H9 (cell line): ENCODE results near the gene ENPP6. TPM values are rescaled to one million over a fixed set of nuclear protein-coding genes. Genes with fewer than 3 reads are reported as not detected.

Experiments used
- DNase-seq: peaks from one replicate; pipeline ENCODE4 v3.0.0-alpha.2; 2017
- H2AFZ ChIP-seq: one replicate; pipeline ENCODE4 v1.6.1; 2013; ENCODE audit warnings: mild to moderate bottlenecking, low read length, control low read depth, moderate library complexity
- H2AK5ac ChIP-seq: 2 replicates; pipeline ENCODE4 v1.6.1; 2013; ENCODE audit warnings: low read length, control low read depth, mixed read lengths; ENCODE audit not compliant: insufficient read length
- H2BK120ac ChIP-seq: one replicate; pipeline ENCODE4 v1.6.1; 2013; ENCODE audit warnings: low read depth, mild to moderate bottlenecking, low read length, control low read depth, inconsistent platforms; ENCODE audit not compliant: poor library complexity, severe bottlenecking
- H2BK12ac ChIP-seq: 2 replicates; pipeline ENCODE4 v1.6.1; 2013; ENCODE audit warnings: low read length, control low read depth, mixed read lengths, low read depth; ENCODE audit not compliant: insufficient read length
- H2BK15ac ChIP-seq: 2 replicates; pipeline ENCODE4 v1.6.1; 2013; ENCODE audit warnings: low read depth, low read length, control low read depth
- H2BK20ac ChIP-seq: one replicate; pipeline ENCODE4 v1.6.1; 2013; ENCODE audit warnings: low read depth, mild to moderate bottlenecking, low read length, control low read depth, inconsistent platforms; ENCODE audit not compliant: poor library complexity, severe bottlenecking
- H2BK5ac ChIP-seq: 2 replicates; pipeline ENCODE4 v1.6.1; 2013; ENCODE audit warnings: low read length, control low read depth, mixed read lengths; ENCODE audit not compliant: insufficient read length
- H3K14ac ChIP-seq: 2 replicates; pipeline ENCODE4 v1.6.1; 2013; ENCODE audit warnings: low read length, control low read depth; ENCODE audit not compliant: insufficient read depth
- H3K18ac ChIP-seq: 2 replicates; pipeline ENCODE4 v1.6.1; 2013; ENCODE audit warnings: low read depth, mild to moderate bottlenecking, mixed read lengths, low read length, control low read depth; ENCODE audit not compliant: insufficient read length
- H3K23ac ChIP-seq: 2 replicates; pipeline ENCODE4 v1.6.1; 2013; ENCODE audit warnings: low read length, control low read depth, mixed read lengths, low read depth; ENCODE audit not compliant: insufficient read length
- H3K23me2 ChIP-seq: 2 replicates; pipeline ENCODE4 v1.6.1; 2013; ENCODE audit warnings: low read depth, mild to moderate bottlenecking, mixed read lengths, low read length, control low read depth; ENCODE audit not compliant: insufficient read length, poor library complexity, severe bottlenecking
- H3K27ac ChIP-seq: 2 replicates; pipeline ENCODE4 v1.5.1; 2013; ENCODE audit warnings: low read length, control low read depth, mixed read lengths, low read depth; ENCODE audit not compliant: insufficient read length
- H3K27me3 ChIP-seq: 2 replicates; pipeline ENCODE4 v1.6.1; 2013; ENCODE audit warnings: low read length, control low read depth, inconsistent platforms; ENCODE audit not compliant: insufficient read depth
- H3K4ac ChIP-seq: 2 replicates; pipeline ENCODE4 v1.6.1; 2013; ENCODE audit warnings: low read depth, mild to moderate bottlenecking, control low read depth, inconsistent platforms, low read length, moderate library complexity
- H3K4me1 ChIP-seq: 2 replicates; pipeline ENCODE4 v1.6.1; 2013; ENCODE audit warnings: low read length, control low read depth, inconsistent platforms; ENCODE audit not compliant: insufficient read depth
- H3K4me2 ChIP-seq: 2 replicates; pipeline ENCODE4 v1.6.1; 2013; ENCODE audit warnings: low read length, control low read depth, mixed read lengths; ENCODE audit not compliant: insufficient read length, insufficient read depth
- H3K56ac ChIP-seq: 2 replicates; pipeline ENCODE4 v1.6.1; 2013; ENCODE audit warnings: low read depth, mild to moderate bottlenecking, mixed read lengths, low read length, control low read depth; ENCODE audit not compliant: insufficient read length
- H3K79me1 ChIP-seq: 2 replicates; pipeline ENCODE4 v1.6.1; 2013; ENCODE audit warnings: low read depth, mild to moderate bottlenecking, moderate library complexity, low read length, control low read depth, inconsistent platforms; ENCODE audit not compliant: insufficient read depth, poor library complexity, severe bottlenecking
- H3K79me2 ChIP-seq: 2 replicates; pipeline ENCODE4 v1.6.1; 2013; ENCODE audit warnings: low read length, control low read depth, inconsistent platforms; ENCODE audit not compliant: insufficient read depth
- H3K9ac ChIP-seq: 2 replicates; pipeline ENCODE4 v1.6.1; 2013; ENCODE audit warnings: low read length, control low read depth, mixed read lengths; ENCODE audit not compliant: insufficient read length; ENCODE audit errors: extremely low read depth
- H3K9me3 ChIP-seq: one replicate; pipeline ENCODE4 v1.6.1; 2013; ENCODE audit warnings: low read depth, low read length, inconsistent platforms; ENCODE audit not compliant: control insufficient read depth
- H3T11ph ChIP-seq: one replicate; pipeline ENCODE4 v1.6.1; 2013; ENCODE audit warnings: mild to moderate bottlenecking, low read length, control low read depth, inconsistent platforms
- H4K20me1 ChIP-seq: one replicate; pipeline ENCODE4 v1.6.1; 2013; ENCODE audit not compliant: control insufficient read depth, insufficient read length, insufficient read depth
- H4K5ac ChIP-seq: 2 replicates; pipeline ENCODE4 v1.6.1; 2013; ENCODE audit warnings: low read depth, mild to moderate bottlenecking, mixed read lengths, low read length, control low read depth; ENCODE audit not compliant: insufficient read length
- H4K8ac ChIP-seq: replicated peaks from 2 replicates; pipeline ENCODE4 v1.6.1; 2013; ENCODE audit warnings: low read length, control low read depth, mixed read lengths, low read depth; ENCODE audit not compliant: insufficient read length
- H4K91ac ChIP-seq: 2 replicates; pipeline ENCODE4 v1.6.1; 2013; ENCODE audit warnings: low read depth, mild to moderate bottlenecking, moderate library complexity, mixed read lengths, low read length, control low read depth; ENCODE audit not compliant: insufficient read length
- H3K27ac Mint-ChIP-seq, 3 experiments: 2 replicates in 2 of 3; 3 replicates in 1 of 3; pipeline ENCODE4 v1.8.0; 2020 to 2021; ENCODE audit warnings: mixed read lengths in 3 of 3, mild to moderate bottlenecking in 1 of 3, moderate library complexity in 1 of 3
- H3K27me3 Mint-ChIP-seq: 2 replicates; pipeline ENCODE4 v1.8.0; 2021; ENCODE audit warnings: low read depth, mild to moderate bottlenecking, moderate library complexity, mixed read lengths
- H3K36me3 Mint-ChIP-seq, 3 experiments: 2 replicates in 2 of 3; 3 replicates in 1 of 3; pipeline ENCODE4 v1.8.0; 2020 to 2021; ENCODE audit warnings: low read depth in 3 of 3, mixed read lengths in 3 of 3; ENCODE audit not compliant: insufficient read depth in 1 of 3
- H3K4me1 Mint-ChIP-seq, 2 experiments: 2 replicates each; pipeline ENCODE4 v1.8.0; 2020; ENCODE audit warnings: mixed read lengths in 2 of 2
- H3K4me3 Mint-ChIP-seq, 2 experiments: 2 replicates in 1 of 2; 3 replicates in 1 of 2; pipeline ENCODE4 v1.8.0; 2020 to 2021; ENCODE audit warnings: mild to moderate bottlenecking in 2 of 2, mixed read lengths in 2 of 2, moderate library complexity in 1 of 2
- H3K9me3 Mint-ChIP-seq, 2 experiments: 2 replicates in 1 of 2; 3 replicates in 1 of 2; pipeline ENCODE4 v1.8.0; 2020; ENCODE audit warnings: mild to moderate bottlenecking in 2 of 2, mixed read lengths in 2 of 2, moderate library complexity in 1 of 2
- CTCF ChIP-seq: fragments of 200-600 bp; sonication (generic); conservative IDR thresholded peaks from 3 replicates; pipeline ENCODE4 v1.8.0; 2021; ENCODE audit warnings: antibody characterized with exemption, mild to moderate bottlenecking
- WGBS: extraction: QIAGEN DNeasy Blood & Tissue Kit; methylation state at CpG from one replicate; pipeline ENCODE4 v1.1.7; 2013; ENCODE audit warnings: missing lambda C conversion rate, low lambda C conversion rate, mixed read lengths; ENCODE audit not compliant: insufficient read length; ENCODE audit errors: extremely low coverage; 5-methylcytosine and 5-hydroxymethylcytosine counted together
- total RNA-seq: library from RNA; stranded (reverse); gene quantifications from 2 replicates; pipeline ENCODE4 v1.2.1, GENCODE V29; 2021

ENPP6 gene
- total RNA-seq, 1 experiment from 2014 or later = not detected

- H3K23me2 ChIP-seq = no peaks in the 10 kb centered on the region
- H3K56ac ChIP-seq = no peak overlapping the region
- peak; percentile 71 for DNase-seq
- H3K9ac ChIP-seq = no peak overlapping the region
- no peak overlapping the region for H3K14ac ChIP-seq
- no peaks in the 10 kb centered on the region for H3K79me1 ChIP-seq
- H3K4ac ChIP-seq = no peak overlapping the region
- H3K36me3 Mint-ChIP-seq = no peaks in the 10 kb centered on the region; a peak in 1 of 7 replicates
- H2AK5ac ChIP-seq = no peak overlapping the region
- no peak overlapping the region for H3K4me2 ChIP-seq
- no peak overlapping the region for H2BK15ac ChIP-seq
- H3K27ac ChIP-seq = no peak overlapping the region
- peak overlapping the region in 1 of 2 experiments; percentile 36; a peak in 2 of 5 replicates for H3K4me3 Mint-ChIP-seq
- H3K4me1 Mint-ChIP-seq = peaks cover 55 to 57% of the 10 kb centered on the region in 2 experiments
- H4K8ac ChIP-seq = no peak overlapping the region
- no peak overlapping the region for H3T11ph ChIP-seq
- H4K5ac ChIP-seq = no peak overlapping the region
- no peak overlapping the region; a peak in 1 of 7 replicates for H3K27ac Mint-ChIP-seq
- TF ChIP-seq CTCF = peak; percentile 33; the same call in 2 of the 3 replicates
- H3K79me2 ChIP-seq = no peaks in the 10 kb centered on the region
- peaks cover 74% of the 10 kb centered on the region for H3K27me3 Mint-ChIP-seq
- no peak overlapping the region for H4K91ac ChIP-seq
- no peaks in the 10 kb centered on the region for H4K20me1 ChIP-seq
- H2BK5ac ChIP-seq = no peak overlapping the region
- no peak overlapping the region for H2BK20ac ChIP-seq
- no peak overlapping the region for H2BK12ac ChIP-seq
- H3K4me1 ChIP-seq = peaks cover 6% of the 10 kb centered on the region; the same call in 1 of the 2 replicates
- H3K23ac ChIP-seq = no peak overlapping the region
- H3K18ac ChIP-seq = no peak overlapping the region
- H3K9me3 ChIP-seq = no peaks in the 10 kb centered on the region
- no peak overlapping the region for H2BK120ac ChIP-seq
- no CpG with 5 or more reads among the region's 6 CpGs for WGBS
- H3K9me3 Mint-ChIP-seq = no peaks in the 10 kb centered on the region
- H2AFZ ChIP-seq = no peak overlapping the region
- no peaks in the 10 kb centered on the region for H3K27me3 ChIP-seq
Observed at GRCh38 chr4:184166736-184167135, 50.9 kb downstream of the ENPP6 start.
